Mesodermal cell (in vitro differentiated cells): Measurements from ENCODE around the gene CYP3A4.
"Not testable (repeated sequence)": the region's sequence is repeated elsewhere in the genome, so short reads cannot be mapped to it uniquely, and the experiment has no call there.

Source experiments
- H3K27ac ChIP-seq: 2 replicates; pipeline ENCODE4 v1.7.0; 2013; ENCODE audit warnings: mild to moderate bottlenecking, low read depth, low read length, moderate library complexity; ENCODE audit not compliant: severe bottlenecking
- H3K36me3 ChIP-seq: 2 replicates; pipeline ENCODE4 v1.7.1; 2013; ENCODE audit warnings: mild to moderate bottlenecking, low read length, moderate library complexity; ENCODE audit not compliant: control insufficient read depth, insufficient read depth
- H3K4me1 ChIP-seq: one replicate; pipeline ENCODE4 v1.7.1; 2013; ENCODE audit warnings: mild to moderate bottlenecking, low read length; ENCODE audit not compliant: insufficient read depth, control insufficient read depth, poor library complexity, severe bottlenecking
- H3K4me3 ChIP-seq: 2 replicates; pipeline ENCODE4 v1.7.0; 2013; ENCODE audit warnings: low read length, control low read depth, mild to moderate bottlenecking; ENCODE audit not compliant: insufficient read depth, poor library complexity, severe bottlenecking; ENCODE audit errors: extremely low read depth
- H3K9me3 ChIP-seq: 2 replicates; pipeline ENCODE4 v1.7.1; 2013; ENCODE audit warnings: mild to moderate bottlenecking, low read length, moderate library complexity; ENCODE audit not compliant: control insufficient read depth
- WGBS, 2 experiments: methylation state at CpG; one replicate each; pipeline ENCODE4 v1.1.5; 2013; ENCODE audit warnings: missing lambda C conversion rate in 2 of 2; ENCODE audit not compliant: insufficient coverage in 2 of 2; 5-methylcytosine and 5-hydroxymethylcytosine counted together

The CYP3A4 gene

GRCh38 chr7:99792967-99793366 is 9.0 kb upstream of the CYP3A4 start:
- H3K9me3 ChIP-seq, result no peaks in the 10 kb centered on the region
- H3K4me3 ChIP-seq, result no peak overlapping the region
- no peaks in the 10 kb centered on the region for H3K36me3 ChIP-seq
- WGBS, 2 experiments, result 83 to 100% methylated on average over 2 of the region's 4 CpGs
- no peaks in the 10 kb centered on the region for H3K4me1 ChIP-seq
- no peak overlapping the region for H3K27ac ChIP-seq

GRCh38 chr7:99791667-99792369 is 7.8 kb upstream of the CYP3A4 start:
- Histone ChIP-seq H3K4me1 (no peaks in the 10 kb centered on the region), H3K27ac (no peak overlapping the region), H3K36me3 (no peaks in the 10 kb centered on the region), H3K9me3 (no peaks in the 10 kb centered on the region), H3K4me3 (no peak overlapping the region)
- 77 to 87% methylated on average over 3 to 5 of the region's 5 CpGs for WGBS, 2 experiments

GRCh38 chr7:99791021-99791420 is 7.0 kb upstream of the CYP3A4 start:
- Histone ChIP-seq H3K27ac (no peak overlapping the region), H3K9me3 (no peaks in the 10 kb centered on the region), H3K4me3 (no peak overlapping the region), H3K4me1 (no peaks in the 10 kb centered on the region), H3K36me3 (no peaks in the 10 kb centered on the region)
- WGBS, 2 experiments, result no CpG with 5 or more reads among the region's 1 CpG

GRCh38 chr7:99790407-99790806 is 6.4 kb upstream of the CYP3A4 start:
- Histone ChIP-seq H3K4me3 (no peak overlapping the region), H3K27ac (no peak overlapping the region), H3K9me3 (no peaks in the 10 kb centered on the region), H3K36me3 (no peaks in the 10 kb centered on the region), H3K4me1 (no peaks in the 10 kb centered on the region)
- 71 to 88% methylated on average over 1 of the region's 3 CpGs for WGBS, 2 experiments

- no peaks in the 10 kb centered on the region for H3K9me3 ChIP-seq
- WGBS, 2 experiments, result 83% methylated on average over 1 of the region's 4 CpGs; no CpG with 5 or more reads in 1 of the 2 experiments
- no peak overlapping the region for H3K4me3 ChIP-seq
- H3K36me3 ChIP-seq, result no peaks in the 10 kb centered on the region
- H3K4me1 ChIP-seq, result no peaks in the 10 kb centered on the region
- no peak overlapping the region for H3K27ac ChIP-seq
Measured at GRCh38 chr7:99789441-99790070, 5.6 kb upstream of the CYP3A4 start.

- Histone ChIP-seq H3K9me3 (no peaks in the 10 kb centered on the region), H3K27ac (no peak overlapping the region), H3K36me3 (no peaks in the 10 kb centered on the region), H3K4me3 (no peak overlapping the region), H3K4me1 (no peaks in the 10 kb centered on the region)
- WGBS, 2 experiments, result no CpG with 5 or more reads among the region's 2 CpGs
Measured at GRCh38 chr7:99788554-99788953, 4.6 kb upstream of the CYP3A4 start.

GRCh38 chr7:99786726-99787335 is 2.8 kb upstream of the CYP3A4 start:
- no peaks in the 10 kb centered on the region for H3K36me3 ChIP-seq
- no peak overlapping the region for H3K27ac ChIP-seq
- H3K4me1 ChIP-seq, result no peaks in the 10 kb centered on the region
- no peak overlapping the region for H3K4me3 ChIP-seq
- 80 to 92% methylated on average over 1 to 3 of the region's 3 CpGs for WGBS, 2 experiments
- H3K9me3 ChIP-seq, result no peaks in the 10 kb centered on the region

- H3K36me3 ChIP-seq, H3K4me1 ChIP-seq, H3K4me3 ChIP-seq, H3K27ac ChIP-seq, H3K9me3 ChIP-seq: not testable (repeated sequence)
- 84 to 97% methylated on average over 2 of the region's 3 CpGs for WGBS, 2 experiments
Measured at GRCh38 chr7:99785654-99786053, 1.7 kb upstream of the CYP3A4 start.

GRCh38 chr7:99782012-99782953 is 1.7 kb downstream of the CYP3A4 start:
- WGBS, 2 experiments, result 85 to 94% methylated on average over 2 to 3 of the region's 5 CpGs
- Histone ChIP-seq H3K27ac (no peak overlapping the region), H3K9me3 (no peaks in the 10 kb centered on the region), H3K36me3 (no peaks in the 10 kb centered on the region), H3K4me3 (no peak overlapping the region), H3K4me1 (no peaks in the 10 kb centered on the region)

- Histone ChIP-seq H3K4me3 (no peak overlapping the region), H3K9me3 (no peaks in the 10 kb centered on the region), H3K36me3 (no peaks in the 10 kb centered on the region), H3K27ac (no peak overlapping the region), H3K4me1 (no peaks in the 10 kb centered on the region)
- WGBS, 2 experiments, result no CpG with 5 or more reads among the region's 1 CpG
Measured at GRCh38 chr7:99780588-99780987, 3.4 kb downstream of the CYP3A4 start.
